SK-MEL-5 (cell line): ENCODE results near the gene NTRK2. TPM values are rescaled to one million over a fixed set of nuclear protein-coding genes. Genes with fewer than 3 reads are reported as not detected.

Experiments used
- DNase-seq: peaks from one replicate; pipeline ENCODE4 v3.0.0-alpha.2; 2016; ENCODE audit warnings: low read depth, low spot score
- in situ Hi-C: cut with HindIII; loops from 2 replicates; pipeline ENCODE4 v1.10.0; 2016; ENCODE audit warnings: low sequenced_read_pairs, high pct_unique_total_duplicates, low pct_unique_long_range_greater_than_20kb
- total RNA-seq: library from RNA; depleted of rRNA; stranded (reverse); fragments of >200 nt; shearing (Covaris generic); gene quantifications from 2 replicates; pipeline ENCODE4 v1.2.3, GENCODE V29; 2014

Gene NTRK2
- total RNA-seq, 1 experiment from 2014 or later: 1.0 TPM

DNA sequence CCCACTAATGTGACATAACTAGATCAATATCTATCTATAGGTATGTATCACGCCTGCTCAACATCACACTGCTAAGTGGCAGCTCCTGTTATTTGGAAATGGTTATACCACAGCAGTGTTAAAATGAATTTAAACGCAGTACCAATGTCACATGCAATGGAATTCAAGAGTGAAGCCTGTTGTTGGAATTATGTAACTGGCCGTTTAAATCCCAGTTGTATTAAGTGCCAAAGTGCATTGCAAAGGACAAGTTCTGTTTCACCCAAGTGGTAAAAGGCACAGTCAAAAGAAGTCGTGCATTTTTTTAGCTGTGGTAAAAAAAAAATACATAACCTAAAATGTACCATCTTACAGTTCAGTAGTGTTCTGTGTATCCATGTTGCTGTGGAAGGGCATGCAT, 4.3 kb downstream of the NTRK2 start:
- in situ Hi-C loops: no loop called here
- no peak for DNase-seq

DNA sequence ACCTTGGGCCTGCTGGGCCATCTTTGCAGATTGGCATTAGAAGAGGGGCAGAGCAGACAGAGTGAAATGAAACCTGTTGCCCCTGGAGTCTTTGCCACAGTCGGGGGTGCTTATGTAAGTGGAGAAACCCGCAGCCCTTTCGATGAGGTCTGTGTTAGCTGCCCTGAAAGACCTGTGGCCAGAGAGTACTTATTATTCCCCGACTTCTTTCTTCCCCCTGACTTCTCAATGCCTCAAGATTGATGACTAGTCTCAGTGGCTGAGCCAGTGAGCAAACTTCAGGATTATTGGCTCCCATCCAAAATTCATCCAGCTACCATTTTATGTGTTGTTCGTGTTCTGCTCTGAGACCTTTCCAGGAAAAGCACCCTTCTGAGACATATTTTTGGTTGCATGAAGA, 7.6 kb downstream of the NTRK2 start:
- in situ Hi-C loops: no loop called here
- DNase-seq: no peak

GRCh38 chr9:84679571-84679970, 10.0 kb downstream of the NTRK2 start:
- DNase-seq: no peak
- in situ Hi-C loops: no loop called here

DNA sequence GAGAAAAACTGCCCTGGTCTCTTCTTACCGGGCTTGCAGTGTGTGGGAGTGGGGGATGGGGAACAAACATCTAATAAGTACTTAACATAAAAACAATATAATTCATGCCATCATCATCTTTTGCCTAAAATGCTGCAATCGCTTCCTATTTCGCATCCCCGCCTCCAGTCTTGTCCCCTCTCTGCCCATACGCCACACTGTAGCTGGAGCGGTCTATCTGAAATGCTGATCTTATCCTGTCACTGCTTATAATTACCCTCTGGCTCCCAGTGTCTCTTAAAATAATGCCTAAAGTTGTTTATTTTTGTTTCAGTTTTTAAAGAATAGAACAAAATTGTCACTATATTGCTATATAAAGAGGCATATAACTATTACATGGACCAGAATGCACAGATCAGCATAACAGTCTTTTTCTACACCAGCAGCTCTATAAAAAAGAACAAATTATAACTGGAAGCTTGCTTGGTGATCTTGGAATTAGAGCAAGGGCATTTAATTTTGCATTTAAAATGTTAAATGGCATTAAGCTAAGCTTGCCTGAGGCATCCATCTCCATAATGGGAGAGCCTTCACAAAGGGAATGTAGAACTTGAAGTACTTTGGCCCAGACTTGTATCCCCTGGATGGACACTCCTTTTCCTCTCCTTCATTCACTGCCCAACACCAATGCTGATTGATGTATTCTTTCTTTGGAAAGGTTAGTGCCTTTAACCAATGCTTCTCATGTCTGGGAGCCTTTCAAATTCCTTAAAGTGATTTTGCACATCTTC, 12.2 kb downstream of the NTRK2 start:
- DNase-seq: no peak
- in situ Hi-C loops: no loop called here

GRCh38 chr9:84686068-84686467, 16.5 kb downstream of the NTRK2 start:
- in situ Hi-C loops: no loop called here
- no peak for DNase-seq

- no peak for DNase-seq
- in situ Hi-C loops: no loop called here
Observed at GRCh38 chr9:84688956-84689355, 19.4 kb downstream of the NTRK2 start.

DNA sequence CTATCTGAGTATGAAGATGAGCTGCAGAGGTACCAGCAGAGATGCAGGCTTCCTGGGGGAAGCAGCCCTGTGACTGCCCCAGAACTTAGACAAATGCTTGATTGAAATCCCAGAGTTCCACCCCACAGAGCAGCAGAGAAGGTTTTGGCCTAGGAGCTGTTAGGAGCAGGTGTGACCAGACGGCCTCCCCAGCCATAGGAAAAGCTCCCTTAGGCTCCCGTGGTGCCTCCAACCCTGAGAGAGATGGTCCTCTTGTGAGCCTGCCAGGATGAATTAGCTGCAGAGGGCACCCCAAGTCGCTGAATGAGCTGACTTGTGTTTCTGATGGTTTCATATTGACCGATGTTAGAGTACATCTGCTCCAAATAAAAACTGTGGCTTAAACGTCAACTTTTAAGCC, 22.1 kb downstream of the NTRK2 start:
- in situ Hi-C loops: no loop called here
- no peak for DNase-seq

DNA sequence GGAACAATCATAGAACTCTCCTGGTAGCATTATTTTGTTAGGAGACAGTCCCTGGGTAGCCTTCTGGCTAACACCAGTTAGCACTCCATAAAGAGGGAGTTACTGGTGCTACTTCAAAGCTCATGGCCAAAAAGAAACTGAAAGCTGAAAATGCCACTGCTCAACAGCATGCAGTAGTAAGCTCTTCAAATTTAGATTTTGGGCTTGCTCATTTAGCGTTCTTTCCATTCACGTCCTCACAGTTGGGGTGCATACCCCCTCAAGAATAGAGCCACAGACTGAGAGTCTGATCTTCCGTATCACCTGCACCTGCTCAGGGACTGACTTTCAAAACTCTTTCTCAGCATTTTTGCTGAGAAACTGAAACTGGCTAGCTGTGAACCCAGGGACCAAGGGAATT, 24.7 kb downstream of the NTRK2 start:
- in situ Hi-C loops: no loop called here
- no peak for DNase-seq

DNA sequence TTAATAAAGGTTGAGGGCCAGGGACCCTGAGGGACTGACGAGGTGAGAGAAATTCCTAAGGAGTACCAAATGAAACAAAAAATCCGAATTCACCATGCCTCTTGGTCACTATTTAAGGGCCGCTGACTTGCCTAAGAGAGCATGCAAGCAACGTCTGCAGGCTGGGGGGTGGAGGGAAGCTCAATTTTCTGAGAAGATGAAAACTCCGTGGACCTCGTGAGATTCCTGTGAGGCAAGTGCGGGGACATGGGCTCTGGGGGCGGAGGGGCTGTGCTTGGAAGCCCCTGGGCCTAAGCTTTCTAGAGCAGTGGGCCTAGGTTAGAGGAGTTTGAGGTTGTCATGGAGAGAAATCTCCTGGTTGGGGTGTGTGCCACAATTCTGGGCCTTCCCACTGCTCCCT, 27.5 kb downstream of the NTRK2 start:
- no peak for DNase-seq
- in situ Hi-C loops: no loop called here

DNA sequence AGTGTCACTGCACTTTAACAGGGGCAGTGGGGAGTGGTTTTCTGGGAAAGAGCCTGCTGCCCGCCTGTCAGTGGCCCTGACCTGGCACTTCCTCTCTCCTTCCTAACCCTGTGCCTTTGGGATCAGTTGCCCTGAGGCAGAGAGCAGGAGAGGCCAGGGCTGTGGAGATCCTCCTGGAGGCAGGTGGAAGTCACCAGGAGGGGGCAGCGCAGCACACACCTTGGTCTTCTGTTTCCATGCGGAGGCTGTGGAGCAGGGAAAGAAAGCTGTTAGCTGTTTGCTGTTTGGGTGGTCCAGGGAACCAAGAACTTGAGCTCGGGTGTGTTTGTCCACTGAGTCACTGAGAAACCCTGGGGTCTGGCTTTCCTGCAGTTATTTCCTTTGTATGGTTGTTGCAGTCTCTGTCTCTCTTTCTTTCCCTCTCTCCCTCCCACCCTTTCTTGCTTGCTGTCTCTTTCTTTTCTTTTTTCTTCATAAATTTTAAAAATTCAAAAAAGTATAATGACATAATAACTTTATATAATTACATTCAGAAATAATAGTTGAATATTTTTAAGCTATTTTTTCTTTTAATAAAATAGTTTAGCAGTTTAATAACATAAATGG, 28.1 kb downstream of the NTRK2 start:
- peak; percentile 81 for DNase-seq
- in situ Hi-C loops: no loop called here

DNA sequence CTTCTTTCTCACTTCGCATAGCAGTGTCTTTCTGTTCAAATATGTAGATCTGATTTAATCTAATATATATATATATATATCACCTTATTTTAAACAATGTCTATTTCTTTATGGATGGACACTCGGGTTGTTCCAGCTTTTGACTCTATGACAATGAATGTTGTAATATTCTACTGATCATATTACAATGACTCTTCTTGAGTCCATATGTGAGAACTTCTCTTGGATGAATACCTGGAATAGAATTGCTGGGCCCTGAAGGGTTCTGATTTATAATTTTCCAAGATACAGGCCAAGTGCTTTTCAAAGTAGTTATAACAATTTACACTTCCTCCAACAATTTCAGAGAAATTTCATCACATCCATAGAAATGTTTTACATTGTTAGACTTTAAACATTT, 28.8 kb downstream of the NTRK2 start:
- in situ Hi-C loops: no loop called here
- no peak for DNase-seq

DNA sequence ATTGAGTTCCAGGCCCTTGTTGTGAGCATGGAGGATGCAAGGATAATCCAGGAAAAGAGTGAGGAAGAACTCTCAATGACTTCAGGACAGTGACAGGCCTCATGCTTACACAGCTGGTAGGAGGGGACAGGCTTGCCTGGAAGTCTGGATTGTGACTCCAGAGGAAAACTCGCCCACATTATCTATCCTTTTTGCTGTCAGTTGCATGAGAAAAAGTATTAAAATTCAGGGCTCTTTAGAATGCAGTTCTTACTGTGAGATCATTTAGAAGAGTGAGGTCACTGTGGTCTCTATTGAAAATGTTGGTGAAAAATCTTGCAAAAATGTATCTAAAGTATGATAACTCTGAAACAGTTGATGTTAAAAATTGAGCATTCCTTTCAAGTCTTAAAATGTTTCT, 30.5 kb downstream of the NTRK2 start:
- no peak for DNase-seq
- in situ Hi-C loops: loop anchor here (25.0 kb wide), 1 partner anchor 237 kb away; no protein-coding TSS in a partner anchor

DNA sequence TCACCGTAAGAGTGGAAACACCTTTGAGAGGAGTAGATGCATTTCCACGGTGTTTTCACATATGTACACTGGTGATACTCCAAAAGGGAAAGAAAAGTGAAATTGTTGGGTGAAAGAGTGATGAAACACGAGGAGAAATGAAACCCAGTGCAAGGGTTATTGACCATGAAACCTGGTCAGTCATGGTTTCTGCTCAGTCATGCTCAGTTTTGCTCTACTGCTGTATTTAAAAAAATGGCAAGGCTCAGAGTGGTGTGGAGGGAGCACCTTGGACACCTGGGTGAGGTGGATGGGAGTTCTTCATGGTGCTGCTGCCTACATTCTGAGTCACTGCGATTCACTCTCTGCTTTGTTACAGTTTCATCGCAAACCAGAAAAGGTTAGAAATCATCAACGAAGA, 32.3 kb downstream of the NTRK2 start:
- in situ Hi-C loops: loop anchor here (25.0 kb wide), 1 partner anchor 236 kb away; no protein-coding TSS in a partner anchor
- DNase-seq: no peak

DNA sequence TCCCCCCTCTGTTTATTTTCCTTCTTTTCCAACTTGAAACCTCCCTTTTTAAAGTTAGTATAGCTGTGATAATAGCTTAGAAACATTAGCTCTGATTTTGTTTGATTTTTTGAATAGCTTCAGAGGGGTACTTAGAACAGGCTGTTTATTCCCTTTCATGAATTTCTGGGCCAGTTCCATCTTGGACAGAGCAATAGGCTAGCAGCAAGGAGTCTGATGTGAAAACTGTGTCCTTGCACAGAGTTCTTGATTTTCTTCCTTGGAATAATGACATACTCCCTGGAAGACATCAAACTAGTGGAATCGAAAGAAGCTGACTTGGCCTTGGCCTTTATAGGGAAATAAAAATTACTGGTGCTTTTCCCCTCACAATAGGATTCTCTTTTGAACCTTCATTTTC, 32.9 kb downstream of the NTRK2 start:
- in situ Hi-C loops: loop anchor here (25.0 kb wide), 1 partner anchor 235 kb away; no protein-coding TSS in a partner anchor
- no peak for DNase-seq

GRCh38 chr9:84703793-84704192, 34.3 kb downstream of the NTRK2 start:
- in situ Hi-C loops: loop anchor here (25.0 kb wide), 1 partner anchor 234 kb away; no protein-coding TSS in a partner anchor

GRCh38 chr9:84705128-84705527, 35.6 kb downstream of the NTRK2 start:
- in situ Hi-C loops: loop anchor here (25.0 kb wide), 1 partner anchor 232 kb away; no protein-coding TSS in a partner anchor
- peak; percentile 11 for DNase-seq

More at GRCh38 chr9:84703793-84704192, 34.3 kb downstream of the NTRK2 start:
- no peak for DNase-seq

- in situ Hi-C loops: loop anchor here (25.0 kb wide), 1 partner anchor 229 kb away; no protein-coding TSS in a partner anchor
- DNase-seq: no peak
Observed at GRCh38 chr9:84708400-84708799, 38.9 kb downstream of the NTRK2 start.

GRCh38 chr9:84709056-84709455, 39.5 kb downstream of the NTRK2 start:
- in situ Hi-C loops: loop anchor here (25.0 kb wide), 1 partner anchor 228 kb away; no protein-coding TSS in a partner anchor

More at GRCh38 chr9:84709056-84709455, 39.5 kb downstream of the NTRK2 start:
- no peak for DNase-seq
